Neuronal stem cell (in vitro differentiated cells): ENCODE results near the gene MGLL.

Experiments
- DNase-seq: peaks from one replicate; pipeline ENCODE4 v3.0.0-alpha.2; 2013; ENCODE audit warnings: low spot score
- H2AFZ ChIP-seq: one replicate; pipeline ENCODE4 v1.6.1; 2013; ENCODE audit warnings: mild to moderate bottlenecking, low read length, inconsistent platforms
- H2AK5ac ChIP-seq: 2 replicates; pipeline ENCODE4 v1.6.1; 2013; ENCODE audit warnings: low read depth, mild to moderate bottlenecking, inconsistent platforms, low read length, moderate library complexity, mixed read lengths
- H2BK120ac ChIP-seq: 2 replicates; pipeline ENCODE4 v1.6.1; 2013; ENCODE audit warnings: low read depth, mild to moderate bottlenecking, inconsistent platforms, low read length, moderate library complexity, mixed read lengths
- H2BK12ac ChIP-seq: one replicate; pipeline ENCODE4 v1.6.1; 2013; ENCODE audit warnings: low read length, inconsistent platforms
- H2BK15ac ChIP-seq: 2 replicates; pipeline ENCODE4 v1.6.1; 2013; ENCODE audit warnings: mild to moderate bottlenecking, low read length, inconsistent platforms, mixed read lengths
- H2BK5ac ChIP-seq: one replicate; pipeline ENCODE4 v1.6.1; 2013; ENCODE audit warnings: inconsistent platforms, mild to moderate bottlenecking, low read length, moderate library complexity
- H3K14ac ChIP-seq: one replicate; pipeline ENCODE4 v1.6.1; 2013; ENCODE audit warnings: low read length, inconsistent platforms
- H3K18ac ChIP-seq: 2 replicates; pipeline ENCODE4 v1.6.1; 2013; ENCODE audit warnings: low read length, inconsistent platforms
- H3K23ac ChIP-seq: 2 replicates; pipeline ENCODE4 v1.6.1; 2013; ENCODE audit warnings: low read depth, mild to moderate bottlenecking, mixed read lengths, low read length, inconsistent platforms; ENCODE audit not compliant: poor library complexity
- H3K27ac ChIP-seq: replicated peaks from 3 replicates; pipeline ENCODE4 v1.5.1; 2013; ENCODE audit warnings: low read length, inconsistent platforms
- H3K27me3 ChIP-seq, 3 experiments: 2 replicates each; pipeline ENCODE4 v1.6.1; 2013; ENCODE audit warnings: low read length in 3 of 3, mild to moderate bottlenecking in 2 of 3, inconsistent platforms in 1 of 3, low read depth in 1 of 3, mixed read lengths in 1 of 3, moderate library complexity in 1 of 3; ENCODE audit not compliant: control insufficient read depth in 3 of 3, insufficient read depth in 3 of 3
- H3K36me3 ChIP-seq, 2 donors: replicated peaks in 1 of 2; 2 replicates each; pipeline ENCODE4 v1.6.1; 2013; ENCODE audit warnings: low read length in 2 of 2; ENCODE audit not compliant: control insufficient read depth in 2 of 2, insufficient read depth in 2 of 2
- H3K4ac ChIP-seq: 2 replicates; pipeline ENCODE4 v1.6.1; 2013; ENCODE audit warnings: inconsistent platforms, mild to moderate bottlenecking, low read length, moderate library complexity
- H3K4me1 ChIP-seq, 2 donors: 1 replicate in 1 of 2; 2 replicates in 1 of 2; pipeline ENCODE4 v1.6.1; 2013; ENCODE audit warnings: low read length in 2 of 2, low read depth in 1 of 2; ENCODE audit not compliant: control insufficient read depth in 2 of 2, insufficient read depth in 1 of 2
- H3K4me2 ChIP-seq: one replicate; pipeline ENCODE4 v1.6.1; 2013; ENCODE audit warnings: mild to moderate bottlenecking, low read length, inconsistent platforms; ENCODE audit not compliant: insufficient read depth, poor library complexity, severe bottlenecking
- H3K4me3 ChIP-seq, 2 donors: 2 replicates each; pipeline ENCODE4 v1.5.1; 2013; ENCODE audit warnings: low read length in 2 of 2, mild to moderate bottlenecking in 2 of 2, inconsistent platforms in 1 of 2, moderate library complexity in 1 of 2
- H3K79me1 ChIP-seq: one replicate; pipeline ENCODE4 v1.6.1; 2013; ENCODE audit warnings: low read depth, mild to moderate bottlenecking, inconsistent platforms, low read length, moderate library complexity
- H3K9ac ChIP-seq: one replicate; pipeline ENCODE4 v1.6.1; 2013; ENCODE audit warnings: mild to moderate bottlenecking, low read depth, low read length, inconsistent platforms; ENCODE audit not compliant: poor library complexity
- H3K9me3 ChIP-seq, 2 donors: replicated peaks in 1 of 2; 2 replicates each; pipeline versions ENCODE3 to v1.6.1; 2013; ENCODE audit warnings: low read length in 2 of 2, mild to moderate bottlenecking in 2 of 2, inconsistent platforms in 1 of 2, low read depth in 1 of 2, mixed read lengths in 1 of 2, moderate library complexity in 1 of 2; ENCODE audit not compliant: control insufficient read depth in 2 of 2, insufficient read depth in 1 of 2
- H4K8ac ChIP-seq: one replicate; pipeline ENCODE4 v1.6.1; 2013; ENCODE audit warnings: low read depth, mild to moderate bottlenecking, inconsistent platforms, low read length, moderate library complexity
- H4K91ac ChIP-seq: one replicate; pipeline ENCODE4 v1.6.1; 2013; ENCODE audit warnings: low read length, low read depth, mild to moderate bottlenecking, inconsistent platforms; ENCODE audit not compliant: poor library complexity
- WGBS, 2 donors: extraction: QIAGEN DNeasy Blood & Tissue Kit; methylation state at CpG; one replicate each; pipeline ENCODE4 v1.1.7; 2013; ENCODE audit warnings: missing lambda C conversion rate in 2 of 2, mixed read lengths in 1 of 2; ENCODE audit not compliant: insufficient read length in 2 of 2, insufficient replicate concordance in 1 of 2; ENCODE audit errors: extremely low coverage in 2 of 2; 5-methylcytosine and 5-hydroxymethylcytosine counted together

The MGLL gene

DNA sequence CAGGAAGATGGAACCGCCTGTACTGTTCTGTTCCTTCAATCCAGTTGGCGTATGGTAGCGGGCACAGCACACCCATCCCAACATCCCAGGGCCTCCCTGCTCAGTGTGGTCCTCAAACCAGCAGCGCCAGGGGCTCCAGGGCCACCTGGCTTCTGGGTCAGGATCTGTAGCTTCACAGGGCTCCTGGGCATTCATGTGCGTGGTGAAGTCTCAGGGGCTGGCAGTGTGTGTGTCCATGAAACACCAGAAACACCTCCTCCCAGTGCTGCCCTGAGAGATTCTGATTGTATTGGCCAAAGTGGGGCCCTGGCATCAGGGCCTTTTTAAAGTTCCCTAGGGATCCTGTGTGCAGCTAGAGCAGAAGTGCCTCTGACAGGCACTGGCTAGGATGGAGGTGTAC is 107.4 kb downstream of the MGLL start:
- Histone ChIP-seq H2AK5ac (no peak overlapping the region), H2BK120ac (no peak overlapping the region), H2BK15ac (no peak overlapping the region), H4K8ac (no peak overlapping the region), H3K9ac (no peak overlapping the region), H3K18ac (no peak overlapping the region), H3K79me1 (no peaks in the 10 kb centered on the region), H3K23ac (no peak overlapping the region), H3K36me3 (no peaks in the 10 kb centered on the region), H3K27me3 (peaks cover 0 to 22% (median 0%) of the 10 kb centered on the region in 3 experiments), H2BK5ac (no peak overlapping the region), H3K4me2 (no peak overlapping the region), H2AFZ (no peak overlapping the region), H3K14ac (no peak overlapping the region), H3K9me3 (no peaks in the 10 kb centered on the region), H2BK12ac (no peak overlapping the region), H3K4ac (no peak overlapping the region), H3K27ac (no peak overlapping the region), H3K4me3 (no peak overlapping the region), H4K91ac (no peak overlapping the region), H3K4me1 (peaks cover 2 to 13% of the 10 kb centered on the region in 2 donors)
- no peak for DNase-seq
- WGBS, 2 donors: no CpG with 5 or more reads among the region's 5 CpGs

DNA sequence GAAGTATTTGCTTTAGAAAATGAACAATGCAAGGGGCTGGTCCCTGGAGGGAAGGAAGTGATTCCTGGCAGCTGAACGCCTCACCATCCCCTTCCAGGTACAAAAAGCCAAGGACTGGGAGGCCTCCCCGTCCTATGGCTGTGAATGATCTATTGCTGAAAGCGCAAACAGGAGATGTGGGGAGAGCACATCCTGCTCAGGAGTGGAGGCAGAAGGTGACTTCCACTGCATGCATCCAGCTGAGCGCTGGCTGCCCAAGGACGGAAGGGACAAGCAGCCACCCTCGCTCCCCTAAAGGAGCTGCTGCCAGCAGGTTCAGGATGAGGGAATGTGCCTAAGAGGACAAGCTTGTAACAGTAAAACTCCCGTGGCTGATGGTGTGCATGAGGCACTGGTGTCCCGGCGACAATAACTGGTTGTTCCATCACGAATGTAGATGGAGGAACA is 108.2 kb downstream of the MGLL start:
- no peak overlapping the region for H3K23ac ChIP-seq
- H4K8ac ChIP-seq: no peak overlapping the region
- no peak overlapping the region for H3K14ac ChIP-seq
- no peak overlapping the region for H3K4me2 ChIP-seq
- H3K4me1 ChIP-seq: peaks cover 2 to 13% of the 10 kb centered on the region in 2 donors
- no peak overlapping the region for H2BK5ac ChIP-seq
- no peak overlapping the region for H3K9ac ChIP-seq
- no peaks in the 10 kb centered on the region for H3K79me1 ChIP-seq
- peak overlapping the region; percentile 80 for H2AFZ ChIP-seq
- peak overlapping the region; percentile 8 for H2BK15ac ChIP-seq
- H2AK5ac ChIP-seq: no peak overlapping the region
- no peak overlapping the region for H2BK120ac ChIP-seq
- H3K18ac ChIP-seq: peak overlapping the region; percentile 29
- H3K27me3 ChIP-seq: peaks cover 0 to 20% (median 0%) of the 10 kb centered on the region in 3 experiments
- DNase-seq: no peak
- peak overlapping the region in 1 of 2 donors; percentile 27 for H3K4me3 ChIP-seq
- peak overlapping the region; percentile 35 for H3K27ac ChIP-seq
- peak overlapping the region; percentile 14 for H2BK12ac ChIP-seq
- no peaks in the 10 kb centered on the region for H3K36me3 ChIP-seq
- H3K4ac ChIP-seq: no peak overlapping the region
- no CpG with 5 or more reads among the region's 10 CpGs for WGBS, 2 donors
- no peaks in the 10 kb centered on the region for H3K9me3 ChIP-seq
- H4K91ac ChIP-seq: no peak overlapping the region

DNA sequence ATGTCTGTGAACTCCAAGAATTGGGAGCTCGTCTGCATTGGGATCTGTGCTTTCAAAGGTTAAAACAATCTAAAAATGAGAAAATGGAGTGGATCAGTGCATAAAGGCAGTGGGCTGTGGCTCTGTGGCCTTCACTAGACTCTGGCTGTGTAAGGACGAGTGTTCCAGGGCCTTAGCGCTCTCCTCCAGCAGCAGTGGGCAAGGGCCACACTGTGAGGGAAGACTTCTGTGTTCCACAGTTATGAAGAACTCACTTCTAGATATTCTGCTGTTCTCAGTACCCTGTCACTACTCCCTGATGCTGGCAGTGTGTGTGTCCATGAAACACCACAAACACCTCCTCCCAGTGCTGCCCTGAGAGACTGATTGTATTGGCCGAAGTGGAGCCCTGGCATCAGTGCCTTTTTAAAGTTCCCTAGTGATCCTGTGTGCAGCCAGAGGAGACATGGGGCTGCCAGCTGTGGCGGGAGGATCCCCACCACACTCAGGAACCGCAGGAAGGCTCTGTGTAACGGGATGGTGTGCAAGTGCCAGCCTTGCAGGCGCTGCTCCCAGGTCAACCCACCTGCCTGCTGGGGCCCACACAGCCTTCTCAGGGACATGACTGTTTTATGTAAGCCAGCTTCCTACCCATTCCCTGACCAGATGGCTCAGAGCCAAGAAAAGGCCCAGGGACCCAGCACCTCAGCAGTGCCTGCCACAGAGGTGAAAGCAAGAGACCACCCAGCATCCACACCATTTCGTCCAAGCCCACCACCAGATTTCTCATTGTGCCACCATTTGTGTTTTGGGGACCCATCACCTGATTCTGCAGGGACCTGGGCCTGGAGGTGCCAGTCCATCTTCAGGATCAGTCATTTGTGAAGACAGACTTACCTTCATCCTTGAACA is 109.2 kb downstream of the MGLL start:
- Histone ChIP-seq H3K4me3 (no peak overlapping the region), H3K27ac (no peak overlapping the region)
- WGBS, 2 donors: no CpG with 5 or more reads among the region's 9 CpGs

DNA sequence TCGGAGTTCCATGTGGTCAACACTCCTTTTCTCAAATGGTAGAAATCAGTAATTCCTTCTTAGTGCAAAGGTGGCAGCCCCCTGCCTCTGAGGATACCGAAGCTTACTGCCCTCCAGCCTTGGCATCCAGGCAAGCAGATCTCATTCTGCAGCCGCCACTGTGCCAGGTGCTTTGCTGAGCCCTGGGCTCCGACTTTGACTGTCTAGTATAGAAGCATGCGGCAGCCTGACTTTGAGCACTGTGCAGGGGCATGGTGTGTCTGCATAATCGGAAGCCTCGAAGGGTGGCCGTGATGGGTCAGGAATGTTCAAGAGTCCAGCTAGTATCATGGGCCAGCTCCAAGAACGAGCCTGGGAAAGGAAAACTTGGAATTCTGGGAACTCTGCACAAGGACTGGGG is 109.9 kb downstream of the MGLL start:
- Histone ChIP-seq H3K27ac (no peak overlapping the region), H2AK5ac (peak overlapping the region; percentile 14), H3K23ac (no peak overlapping the region), H2BK12ac (no peak overlapping the region), H2BK5ac (no peak overlapping the region), H4K91ac (no peak overlapping the region), H2AFZ (no peak overlapping the region), H3K4me1 (peaks cover 2 to 14% of the 10 kb centered on the region in 2 donors), H3K18ac (no peak overlapping the region), H3K79me1 (no peaks in the 10 kb centered on the region), H3K9me3 (no peaks in the 10 kb centered on the region), H3K9ac (peak overlapping the region; percentile 34), H4K8ac (no peak overlapping the region), H3K4me2 (no peak overlapping the region), H3K36me3 (no peaks in the 10 kb centered on the region), H2BK15ac (no peak overlapping the region), H3K4ac (no peak overlapping the region), H2BK120ac (no peak overlapping the region), H3K27me3 (peaks cover 0 to 14% (median 0%) of the 10 kb centered on the region in 3 experiments), H3K14ac (no peak overlapping the region), H3K4me3 (no peak overlapping the region)
- DNase-seq: no peak
- WGBS, 2 donors: no CpG with 5 or more reads among the region's 9 CpGs

More for the DNA sequence above, 109.2 kb downstream of the MGLL start:
- peaks cover 2 to 12% of the 10 kb centered on the region in 2 donors for H3K4me1 ChIP-seq
- H2AK5ac ChIP-seq: peak overlapping the region; percentile 69
- H3K36me3 ChIP-seq: no peaks in the 10 kb centered on the region
- no peak overlapping the region for H4K8ac ChIP-seq
- no peak overlapping the region for H3K4ac ChIP-seq
- H2BK120ac ChIP-seq: no peak overlapping the region
- H2BK12ac ChIP-seq: peak overlapping the region; percentile 25
- H4K91ac ChIP-seq: no peak overlapping the region
- H2AFZ ChIP-seq: no peak overlapping the region
- H2BK15ac ChIP-seq: peak overlapping the region; percentile 32
- H2BK5ac ChIP-seq: peak overlapping the region; percentile 4
- H3K23ac ChIP-seq: no peak overlapping the region
- H3K14ac ChIP-seq: no peak overlapping the region
- H3K79me1 ChIP-seq: no peaks in the 10 kb centered on the region
- H3K4me2 ChIP-seq: no peak overlapping the region
- H3K27me3 ChIP-seq: peaks cover 0 to 14% (median 0%) of the 10 kb centered on the region in 3 experiments
- H3K18ac ChIP-seq: peak overlapping the region; percentile 46
- no peak for DNase-seq
- no peak overlapping the region for H3K9ac ChIP-seq
- H3K9me3 ChIP-seq: no peaks in the 10 kb centered on the region
